ENCODE data around the gene ABCB10.

- no peak for TF ChIP-seq CTCF (IDR thresholded peaks at IDR 0.05; ENCODE audit: borderline replicate concordance, extremely low read depth, low read length, poor library complexity, severe bottlenecking)
- TF ChIP-seq EZH2 (IDR thresholded peaks at IDR 0.05; ENCODE audit: borderline replicate concordance, low read depth, low read length, severe bottlenecking), result no peak
Measured at GRCh38 chr1:229582011-229582694, 23.6 kb upstream of the ABCB10 start.

Data from DND-41 (cell line).